Tibial artery (tissue), 4 donors: ENCODE results near the gene GLCE.
A peak's percentile ranks its signal among the peaks of the same experiment; 100 is the strongest.

ENCODE experiments used
- DNase-seq, 2 donors: peaks; one replicate each; pipeline ENCODE4 v3.0.0-alpha.2; 2019
- H3K27ac ChIP-seq, 2 donors: fragments of 200-600 bp; sonication (generic) in 1 of 2; 1 replicate in 1 of 2; 2 replicates in 1 of 2; pipeline ENCODE4 v1.5.1; 2018 to 2019; ENCODE audit warnings: mild to moderate bottlenecking in 1 of 2
- H3K27me3 ChIP-seq, 2 donors: fragments of 200-600 bp; sonication (generic) in 1 of 2; one replicate each; pipeline versions ENCODE4 v1.5.1 to v1.6.0; 2016 to 2019
- H3K36me3 ChIP-seq, 3 donors: fragments of 200-600 bp; sonication (generic) in 2 of 3; one replicate each; pipeline ENCODE4 v1.5.1; 2016 to 2019; ENCODE audit warnings: mild to moderate bottlenecking in 2 of 3
- H3K4me1 ChIP-seq, 4 donors: fragments of 200-600 bp; sonication (generic) in 2 of 4; 1 replicate in 3 of 4; 2 replicates in 1 of 4; pipeline ENCODE4 v1.5.1; 2016 to 2019
- H3K4me3 ChIP-seq, 2 donors: fragments of 200-600 bp; sonication (generic) in 1 of 2; 1 replicate in 1 of 2; 2 replicates in 1 of 2; pipeline ENCODE4 v1.5.1; 2018 to 2019; ENCODE audit warnings: mild to moderate bottlenecking in 2 of 2
- H3K9me3 ChIP-seq, 3 donors: fragments of 200-600 bp; sonication (generic) in 1 of 3; one replicate each; pipeline ENCODE4 v1.5.1; 2016 to 2019
- intact Hi-C: fragments of 100-400 bp; cut with DNase I; formaldehyde crosslinking; loops from one replicate; pipeline ENCODE4 v1.15.0; 2023; ENCODE audit warnings: low total_unique reads
- TF ChIP-seq, protein P1 (sequence below), 2 experiments: fragments of 200-600 bp in 1 of 2; fragments of 450-650 bp in 1 of 2; IDR thresholded peaks; one replicate each; pipeline ENCODE4 v1.5.1; 2017 to 2019; ENCODE audit warnings: antibody characterized with exemption in 2 of 2, mild to moderate bottlenecking in 1 of 2, moderate library complexity in 1 of 2

Gene GLCE

GRCh38 chr15:69307939-69308338, 147.5 kb downstream of the GLCE start:
- Histone ChIP-seq H3K27ac (no peak overlapping the region), H3K4me1 (no peaks in the 10 kb centered on the region), H3K36me3 (no peaks in the 10 kb centered on the region), H3K4me3 (no peak overlapping the region), H3K9me3 (no peaks in the 10 kb centered on the region), H3K27me3 (peaks cover 0 to 6% of the 10 kb centered on the region in 2 donors)
- intact Hi-C loops = no loop called here
- peak in 1 of 2 donors; percentile 4 for DNase-seq
- TF ChIP-seq, protein P1, sequence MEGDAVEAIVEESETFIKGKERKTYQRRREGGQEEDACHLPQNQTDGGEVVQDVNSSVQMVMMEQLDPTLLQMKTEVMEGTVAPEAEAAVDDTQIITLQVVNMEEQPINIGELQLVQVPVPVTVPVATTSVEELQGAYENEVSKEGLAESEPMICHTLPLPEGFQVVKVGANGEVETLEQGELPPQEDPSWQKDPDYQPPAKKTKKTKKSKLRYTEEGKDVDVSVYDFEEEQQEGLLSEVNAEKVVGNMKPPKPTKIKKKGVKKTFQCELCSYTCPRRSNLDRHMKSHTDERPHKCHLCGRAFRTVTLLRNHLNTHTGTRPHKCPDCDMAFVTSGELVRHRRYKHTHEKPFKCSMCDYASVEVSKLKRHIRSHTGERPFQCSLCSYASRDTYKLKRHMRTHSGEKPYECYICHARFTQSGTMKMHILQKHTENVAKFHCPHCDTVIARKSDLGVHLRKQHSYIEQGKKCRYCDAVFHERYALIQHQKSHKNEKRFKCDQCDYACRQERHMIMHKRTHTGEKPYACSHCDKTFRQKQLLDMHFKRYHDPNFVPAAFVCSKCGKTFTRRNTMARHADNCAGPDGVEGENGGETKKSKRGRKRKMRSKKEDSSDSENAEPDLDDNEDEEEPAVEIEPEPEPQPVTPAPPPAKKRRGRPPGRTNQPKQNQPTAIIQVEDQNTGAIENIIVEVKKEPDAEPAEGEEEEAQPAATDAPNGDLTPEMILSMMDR (IDR thresholded peaks at IDR 0.05) = no peak

GRCh38 chr15:69308949-69309348, 148.5 kb downstream of the GLCE start:
- H3K9me3 ChIP-seq = no peaks in the 10 kb centered on the region

GRCh38 chr15:69311319-69311721, 150.9 kb downstream of the GLCE start:
- H3K4me1 ChIP-seq = no peaks in the 10 kb centered on the region
- H3K36me3 ChIP-seq = no peaks in the 10 kb centered on the region
- peak in 1 of 2 donors; percentile 12 for DNase-seq
- TF ChIP-seq, protein P1 (IDR thresholded peaks at IDR 0.05) = no peak
- H3K4me3 ChIP-seq = no peak overlapping the region
- no peaks in the 10 kb centered on the region for H3K27me3 ChIP-seq
- no peaks in the 10 kb centered on the region for H3K9me3 ChIP-seq
- no peak overlapping the region for H3K27ac ChIP-seq
- intact Hi-C loops = no loop called here

More at GRCh38 chr15:69308949-69309348, 148.5 kb downstream of the GLCE start:
- Histone ChIP-seq H3K4me3 (no peak overlapping the region), H3K4me1 (no peaks in the 10 kb centered on the region), H3K27ac (no peak overlapping the region), H3K27me3 (no peaks in the 10 kb centered on the region), H3K36me3 (no peaks in the 10 kb centered on the region)
- intact Hi-C loops = no loop called here
- peak in 1 of 2 donors; percentile 29 for DNase-seq
- TF ChIP-seq, protein P1 (IDR thresholded peaks at IDR 0.05) = no peak

- TF ChIP-seq, protein P1 (IDR thresholded peaks at IDR 0.05) = no peak
- peak in 1 of 2 donors; percentile 25 for DNase-seq
- no peaks in the 10 kb centered on the region for H3K9me3 ChIP-seq
- intact Hi-C loops = no loop called here
- H3K27ac ChIP-seq = no peak overlapping the region
- no peaks in the 10 kb centered on the region for H3K4me1 ChIP-seq
- peaks cover 0 to 5% of the 10 kb centered on the region in 2 donors for H3K27me3 ChIP-seq
- no peaks in the 10 kb centered on the region for H3K36me3 ChIP-seq
- H3K4me3 ChIP-seq = no peak overlapping the region
Measured at GRCh38 chr15:69313432-69314000, 153.1 kb downstream of the GLCE start.

GRCh38 chr15:69314131-69314530, 153.7 kb downstream of the GLCE start:
- peaks cover 0 to 7% of the 10 kb centered on the region in 2 donors for H3K27me3 ChIP-seq
- H3K4me1 ChIP-seq = no peaks in the 10 kb centered on the region
- no peak overlapping the region for H3K4me3 ChIP-seq
- no peak overlapping the region for H3K27ac ChIP-seq
- peak in 1 of 2 donors; percentile 16 for DNase-seq
- TF ChIP-seq, protein P1 (IDR thresholded peaks at IDR 0.05) = no peak
- intact Hi-C loops = no loop called here
- no peaks in the 10 kb centered on the region for H3K9me3 ChIP-seq
- no peaks in the 10 kb centered on the region for H3K36me3 ChIP-seq
